Mucosa of rectum (tissue), 2 donors: ENCODE results near the gene LIX1L.

Experiments
- H3K27ac ChIP-seq, 2 donors: one replicate each; pipeline ENCODE4 v1.7.0; 2013; ENCODE audit warnings: inconsistent platforms in 2 of 2, low read depth in 2 of 2, low read length in 2 of 2
- H3K27me3 ChIP-seq, 2 donors: one replicate each; pipeline ENCODE4 v1.7.0; 2013; ENCODE audit warnings: low read length in 2 of 2; ENCODE audit not compliant: control insufficient read depth in 2 of 2, insufficient read depth in 2 of 2
- H3K36me3 ChIP-seq, 2 donors: one replicate each; pipeline ENCODE4 v1.7.0; 2013; ENCODE audit warnings: low read length in 2 of 2; ENCODE audit not compliant: control insufficient read depth in 2 of 2, insufficient read depth in 2 of 2
- H3K4me1 ChIP-seq, 2 donors: one replicate each; pipeline ENCODE4 v1.7.0; 2013; ENCODE audit warnings: low read length in 2 of 2, mild to moderate bottlenecking in 1 of 2; ENCODE audit not compliant: control insufficient read depth in 2 of 2, insufficient read depth in 2 of 2
- H3K4me3 ChIP-seq, 2 donors: one replicate each; pipeline ENCODE4 v1.7.0; 2013; ENCODE audit warnings: low read length in 2 of 2
- H3K9ac ChIP-seq, 2 donors: one replicate each; pipeline ENCODE4 v1.7.0; 2013; ENCODE audit warnings: low read length in 2 of 2, low read depth in 1 of 2, mild to moderate bottlenecking in 1 of 2
- H3K9me3 ChIP-seq, 2 donors: one replicate each; pipeline ENCODE4 v1.7.0; 2013; ENCODE audit warnings: low read length in 2 of 2; ENCODE audit not compliant: control insufficient read depth in 2 of 2
- donor health status: healthy.
- donor health status: Normal muscosa, but diverticular disease.

LIX1L gene

DNA sequence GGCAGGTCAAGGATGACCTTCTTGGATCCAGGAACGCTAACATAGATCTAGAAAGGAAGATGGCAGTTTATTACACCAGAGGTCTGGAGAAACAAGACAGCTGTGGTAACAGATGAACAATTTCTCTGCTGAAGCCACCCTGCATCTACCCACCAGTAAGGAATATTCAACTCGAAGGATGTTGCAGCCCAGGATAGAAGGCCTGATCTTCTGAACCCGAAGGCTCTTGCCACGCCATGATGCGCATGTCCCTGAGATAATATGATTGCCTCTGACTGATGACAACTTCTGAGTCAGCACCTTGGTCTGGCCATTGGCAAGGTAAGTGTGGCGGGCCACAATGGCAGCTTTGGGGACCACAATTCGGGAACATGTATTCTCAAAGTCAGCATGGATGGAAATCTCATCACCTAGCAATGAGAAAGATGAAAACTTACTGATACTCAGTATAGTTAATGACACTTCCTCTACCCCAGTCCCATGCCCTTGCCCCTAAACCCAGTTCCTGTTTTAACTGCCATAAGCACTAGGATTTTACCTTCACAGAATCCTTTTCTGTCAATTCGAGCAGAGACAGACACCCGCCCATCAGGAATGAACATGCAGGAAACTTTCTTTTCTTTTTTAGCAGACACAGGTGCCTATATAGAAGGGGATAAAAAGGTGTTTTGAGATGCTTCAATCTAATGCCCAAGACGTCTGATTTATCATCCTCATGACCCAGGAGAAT, 36.7 kb upstream of the LIX1L start:
- Histone ChIP-seq H3K27me3 (no peaks in the 10 kb centered on the region), H3K36me3 (peaks cover 36 to 40% of the 10 kb centered on the region in 2 donors), H3K9me3 (no peaks in the 10 kb centered on the region), H3K9ac (peak overlapping the region; percentile 94 to 100), H3K4me3 (peak overlapping the region; percentile 98 to 100), H3K4me1 (peaks cover 43 to 51% of the 10 kb centered on the region in 2 donors), H3K27ac (peak overlapping the region; percentile 95 to 99)

DNA sequence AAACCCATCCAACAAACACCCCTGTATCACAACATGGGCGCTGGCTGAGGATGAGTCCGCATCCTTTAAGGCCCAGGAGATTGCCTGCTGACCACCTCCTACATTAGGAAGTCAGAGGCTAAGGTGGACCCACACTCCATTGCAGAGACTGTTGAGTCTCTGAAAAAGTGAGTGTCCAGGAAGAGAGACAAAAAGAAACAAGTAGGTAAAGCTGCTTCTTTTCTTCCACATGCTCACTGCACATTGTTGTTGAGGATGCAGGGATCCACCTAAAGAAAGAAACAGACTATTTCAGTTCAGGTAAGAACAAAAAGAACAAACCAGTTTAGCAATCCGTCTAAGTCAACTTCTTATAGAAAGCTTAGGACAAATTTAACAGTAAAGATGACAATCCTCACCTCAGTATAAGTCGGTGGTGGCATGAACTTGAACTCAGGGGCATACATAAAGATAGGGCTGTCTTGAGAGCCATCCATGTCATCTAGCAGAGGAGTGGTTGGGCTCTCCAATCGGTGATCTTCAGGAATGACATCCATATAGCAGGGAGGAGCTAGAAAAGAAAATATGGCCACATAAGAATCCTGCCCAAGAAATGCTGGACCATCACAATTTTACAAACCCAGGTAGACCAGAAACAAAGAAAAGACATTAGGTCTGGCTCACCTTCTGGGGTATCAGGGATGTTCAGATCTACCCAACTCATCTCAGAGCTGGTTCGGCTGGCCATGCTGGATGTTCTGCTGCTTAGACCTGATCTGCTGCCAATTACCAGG, 36.0 kb upstream of the LIX1L start:
- Histone ChIP-seq H3K9ac (peak overlapping the region; percentile 94 to 100), H3K27me3 (no peaks in the 10 kb centered on the region), H3K36me3 (peaks cover 36 to 40% of the 10 kb centered on the region in 2 donors), H3K4me3 (peak overlapping the region; percentile 98 to 100), H3K4me1 (peaks cover 35 to 43% of the 10 kb centered on the region in 2 donors), H3K9me3 (no peaks in the 10 kb centered on the region), H3K27ac (peak overlapping the region; percentile 95 to 99)

DNA sequence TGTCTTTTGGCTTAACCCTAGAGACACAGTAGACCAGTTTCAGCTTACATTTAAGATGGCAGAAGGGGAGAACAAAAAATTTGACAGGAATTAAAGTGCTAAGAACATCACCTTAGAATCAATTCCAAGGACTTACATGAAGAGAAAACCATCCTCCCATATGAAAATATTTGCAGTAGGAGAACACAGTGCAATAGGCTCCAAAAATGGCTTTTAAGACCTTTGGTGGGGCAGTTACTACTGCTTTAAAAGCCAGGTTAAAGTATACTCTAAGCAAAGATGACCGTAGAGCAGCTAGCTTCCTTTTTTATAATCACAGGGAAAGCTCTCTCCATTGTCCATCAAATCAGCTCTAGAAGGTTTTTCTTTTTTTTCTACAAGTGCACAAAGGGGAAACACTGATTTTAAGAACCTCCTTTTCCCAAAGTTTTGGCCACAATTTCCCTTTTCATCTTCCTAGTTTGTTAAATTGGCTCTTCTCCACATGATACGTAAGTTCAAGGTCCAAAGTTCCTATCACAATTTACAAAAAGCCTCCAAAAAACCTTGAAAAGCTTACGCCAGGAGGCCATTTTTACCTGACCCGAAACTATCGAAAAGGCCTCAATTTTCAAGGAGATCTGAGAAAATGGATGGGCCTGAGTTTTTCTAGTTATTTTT, 35.3 kb upstream of the LIX1L start:
- no peaks in the 10 kb centered on the region for H3K9me3 ChIP-seq
- peak overlapping the region; percentile 98 to 100 for H3K4me3 ChIP-seq
- H3K36me3 ChIP-seq = peaks cover 36 to 40% of the 10 kb centered on the region in 2 donors
- peak overlapping the region; percentile 94 to 100 for H3K9ac ChIP-seq
- H3K27me3 ChIP-seq = no peaks in the 10 kb centered on the region
- H3K27ac ChIP-seq = peak overlapping the region; percentile 95 to 99
- peaks cover 32 to 36% of the 10 kb centered on the region in 2 donors for H3K4me1 ChIP-seq

DNA sequence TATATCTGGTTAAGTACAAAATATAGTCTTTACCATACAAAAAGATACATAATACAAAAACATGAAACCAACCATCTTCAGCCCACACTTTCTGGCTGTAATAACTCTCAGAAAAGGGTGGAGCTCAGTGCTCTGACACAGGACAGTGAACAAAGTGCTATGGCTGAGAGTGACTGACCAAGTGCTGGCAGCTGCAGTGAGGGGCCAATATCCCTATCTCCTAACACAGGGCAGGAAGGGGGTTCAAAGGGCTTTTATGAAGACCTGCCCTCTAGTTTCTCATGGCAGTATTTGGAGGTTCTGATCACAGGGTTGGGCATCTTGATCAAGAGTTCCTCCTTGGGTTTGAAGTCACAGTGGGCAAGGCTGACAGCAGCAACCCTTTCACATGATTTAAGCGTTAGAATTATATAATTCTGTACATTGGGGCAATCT, 34.7 kb upstream of the LIX1L start:
- Histone ChIP-seq H3K4me1 (peaks cover 28 to 31% of the 10 kb centered on the region in 2 donors), H3K27me3 (no peaks in the 10 kb centered on the region), H3K4me3 (peak overlapping the region; percentile 98 to 100), H3K36me3 (peaks cover 36 to 40% of the 10 kb centered on the region in 2 donors), H3K9me3 (no peaks in the 10 kb centered on the region), H3K9ac (peak overlapping the region; percentile 94 to 100), H3K27ac (peak overlapping the region; percentile 95 to 99)

DNA sequence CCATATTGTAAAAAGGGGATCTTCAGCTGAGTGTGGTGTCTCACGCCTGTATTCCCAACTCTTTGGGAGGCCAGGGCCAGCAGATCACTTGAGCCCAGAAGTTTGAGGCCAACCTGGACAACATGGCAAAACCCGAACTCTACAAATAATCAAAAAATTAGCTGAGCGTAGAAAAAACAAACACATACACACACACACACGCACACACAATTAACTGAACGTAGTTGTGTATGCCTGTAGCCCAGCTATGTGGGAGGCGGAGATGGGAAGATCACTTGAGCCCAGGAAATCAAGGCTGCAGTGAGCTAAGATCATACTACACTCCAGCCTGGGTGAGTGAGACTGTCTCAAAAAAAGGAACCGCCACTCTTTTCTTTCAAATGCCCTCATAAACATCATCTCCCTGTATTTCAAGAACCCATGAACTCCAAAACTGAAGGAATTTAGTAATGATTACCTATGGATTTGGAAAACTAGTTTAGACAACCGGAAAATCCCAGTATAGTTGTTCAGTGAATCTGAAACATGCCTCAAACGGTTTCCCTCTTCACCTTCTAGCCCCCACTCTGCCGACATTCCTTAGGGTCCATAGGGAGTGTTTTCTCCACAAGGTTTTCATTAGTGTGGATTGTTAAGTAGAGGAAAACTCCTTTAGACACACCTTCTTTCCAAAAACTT, 34.1 kb upstream of the LIX1L start:
- Histone ChIP-seq H3K27ac (peak overlapping the region; percentile 95 to 99), H3K4me1 (peaks cover 24 to 27% of the 10 kb centered on the region in 2 donors), H3K4me3 (peak overlapping the region; percentile 98 to 100), H3K27me3 (no peaks in the 10 kb centered on the region), H3K9me3 (no peaks in the 10 kb centered on the region), H3K36me3 (peaks cover 36 to 40% of the 10 kb centered on the region in 2 donors), H3K9ac (peak overlapping the region; percentile 17 to 27)

DNA sequence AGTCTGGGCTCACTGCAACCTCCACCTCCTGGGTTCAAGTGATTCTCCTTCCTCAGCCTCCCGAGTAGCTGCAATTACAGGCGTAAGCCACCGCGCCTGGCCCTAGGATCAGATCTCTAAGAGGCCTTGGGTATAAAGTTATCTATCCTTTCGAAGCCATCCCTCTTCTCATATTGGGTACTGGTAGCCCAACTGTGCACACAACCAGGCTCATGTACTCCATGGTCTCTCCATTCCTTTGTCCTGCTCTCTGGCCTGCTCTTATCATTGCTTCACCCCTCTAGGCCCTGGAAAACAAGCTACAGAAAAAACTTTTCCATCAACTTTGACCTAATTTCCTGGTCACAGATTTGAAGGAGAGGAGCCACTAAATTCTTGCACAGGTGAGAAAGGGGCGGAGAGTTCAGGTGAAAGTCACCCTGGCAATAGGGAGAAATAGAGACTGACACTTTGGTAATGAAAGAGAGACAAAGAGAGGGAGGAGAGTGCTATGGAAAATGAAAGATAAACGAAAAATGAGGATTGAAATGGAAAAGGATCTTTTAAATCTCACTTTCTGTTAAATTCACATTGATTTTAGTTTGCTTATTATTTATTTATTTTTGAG, 32.5 kb upstream of the LIX1L start:
- H3K27me3 ChIP-seq = no peaks in the 10 kb centered on the region
- H3K27ac ChIP-seq = peak overlapping the region; percentile 60 to 95
- no peaks in the 10 kb centered on the region for H3K9me3 ChIP-seq
- H3K4me1 ChIP-seq = peaks cover 34 to 35% of the 10 kb centered on the region in 2 donors
- H3K9ac ChIP-seq = no peak overlapping the region
- peaks cover 33 to 34% of the 10 kb centered on the region in 2 donors for H3K36me3 ChIP-seq
- H3K4me3 ChIP-seq = no peak overlapping the region

DNA sequence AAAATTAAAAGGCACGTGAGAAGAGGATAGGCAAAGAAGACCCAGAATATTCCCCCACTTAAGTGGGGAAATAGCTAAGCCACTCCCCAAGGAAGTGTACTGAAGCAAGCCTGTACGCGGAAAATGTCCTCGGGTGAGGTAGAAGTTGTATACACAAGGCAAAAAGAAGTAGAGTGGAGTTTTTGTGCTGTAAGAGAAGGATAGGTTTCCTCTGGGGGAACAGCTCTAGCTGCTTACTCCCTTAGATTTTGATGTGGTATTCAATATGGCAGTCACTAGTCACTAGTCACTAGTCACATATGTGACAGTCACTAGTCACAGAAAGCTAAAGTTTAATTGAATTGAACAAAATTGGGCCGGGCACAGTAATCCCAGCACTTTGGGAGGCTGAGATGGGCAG, 31.0 kb upstream of the LIX1L start:
- Histone ChIP-seq H3K4me1 (peaks cover 36 to 46% of the 10 kb centered on the region in 2 donors), H3K9ac (no peak overlapping the region), H3K9me3 (no peaks in the 10 kb centered on the region), H3K36me3 (peaks cover 18% of the 10 kb centered on the region in 2 donors), H3K4me3 (no peak overlapping the region), H3K27me3 (no peaks in the 10 kb centered on the region), H3K27ac (peak overlapping the region; percentile 18 to 45)

DNA sequence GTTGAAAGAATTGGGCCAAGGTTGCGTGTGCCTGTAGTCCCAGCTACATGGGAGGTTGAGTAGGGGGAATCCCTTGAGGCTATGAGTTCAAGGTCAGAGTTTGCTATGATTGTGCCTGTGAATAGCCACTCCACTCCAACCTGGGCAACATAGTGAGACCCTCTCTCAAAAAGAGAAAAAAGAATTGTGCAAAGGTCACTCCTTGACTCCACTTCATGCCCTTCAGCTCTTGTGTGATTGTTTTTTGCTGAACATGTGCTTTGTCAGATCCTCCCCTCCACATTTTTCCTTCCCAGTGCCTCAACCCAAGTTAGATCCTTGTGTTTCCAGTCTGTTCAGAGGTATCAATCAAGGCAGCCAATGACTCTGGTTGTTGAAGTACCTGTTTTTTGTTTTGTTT, 30.1 kb upstream of the LIX1L start:
- Histone ChIP-seq H3K9ac (no peak overlapping the region), H3K36me3 (peaks cover 9% of the 10 kb centered on the region in 2 donors), H3K4me3 (no peak overlapping the region), H3K27me3 (no peaks in the 10 kb centered on the region), H3K4me1 (peaks cover 33 to 47% of the 10 kb centered on the region in 2 donors), H3K9me3 (no peaks in the 10 kb centered on the region), H3K27ac (no peak overlapping the region)

DNA sequence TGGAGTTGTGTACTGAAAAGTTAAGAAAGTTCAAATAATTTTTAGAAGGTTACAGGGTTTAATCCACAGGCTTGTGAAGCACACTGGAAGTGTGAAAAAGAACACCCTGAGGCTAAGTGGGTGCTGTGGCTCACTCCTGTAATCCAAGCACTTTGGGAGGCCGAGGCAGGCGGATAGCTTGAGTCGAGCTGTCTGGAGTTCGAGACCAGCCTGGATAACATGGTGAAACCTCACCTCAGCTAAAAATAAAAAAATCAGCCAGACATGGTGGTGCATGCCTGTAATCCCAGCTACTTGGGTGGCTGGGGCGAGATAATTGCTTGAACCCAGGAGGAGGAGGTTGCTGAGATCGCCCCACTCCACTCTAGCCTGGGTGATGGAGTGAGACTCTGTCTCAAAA, 28.7 kb upstream of the LIX1L start:
- peaks cover 32 to 44% of the 10 kb centered on the region in 2 donors for H3K4me1 ChIP-seq
- no peaks in the 10 kb centered on the region for H3K27me3 ChIP-seq
- H3K36me3 ChIP-seq = no peaks in the 10 kb centered on the region
- H3K9ac ChIP-seq = no peak overlapping the region
- H3K4me3 ChIP-seq = no peak overlapping the region
- peak overlapping the region; percentile 74 to 84 for H3K27ac ChIP-seq
- H3K9me3 ChIP-seq = no peaks in the 10 kb centered on the region
